AG08396 (cell line): ENCODE results near the gene MYL10.

Experiments
- DNase-seq: peaks from one replicate; pipeline ENCODE4 v3.0.0; 2012; ENCODE audit warnings: low spot score, mixed read lengths

The MYL10 gene

DNA sequence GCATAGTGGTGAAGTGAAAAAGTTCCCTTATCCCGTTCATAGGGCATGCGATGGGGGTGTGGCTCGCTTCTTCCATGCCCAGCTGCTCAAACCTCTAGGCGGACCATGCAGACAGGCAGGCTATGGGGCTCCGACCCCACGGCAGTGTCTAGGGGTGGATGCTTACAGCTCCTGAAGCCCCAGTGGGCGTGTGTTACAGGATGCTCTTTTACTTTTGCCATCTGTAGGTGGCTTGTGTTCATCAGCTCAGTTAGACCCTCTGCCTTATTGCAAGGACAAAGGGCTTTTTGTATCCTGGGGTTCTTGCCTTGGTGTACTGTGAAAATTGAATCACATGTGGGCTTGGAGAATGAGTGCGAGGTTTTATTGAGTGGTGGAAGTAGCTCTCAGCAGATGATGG, at the start of gene MYL10:
MYL10 (minus strand) TSS at position 126 of the 400 bp plus-strand sequence. CDS start 178 bp downstream, outside the sequence.
- no peak for DNase-seq

DNA sequence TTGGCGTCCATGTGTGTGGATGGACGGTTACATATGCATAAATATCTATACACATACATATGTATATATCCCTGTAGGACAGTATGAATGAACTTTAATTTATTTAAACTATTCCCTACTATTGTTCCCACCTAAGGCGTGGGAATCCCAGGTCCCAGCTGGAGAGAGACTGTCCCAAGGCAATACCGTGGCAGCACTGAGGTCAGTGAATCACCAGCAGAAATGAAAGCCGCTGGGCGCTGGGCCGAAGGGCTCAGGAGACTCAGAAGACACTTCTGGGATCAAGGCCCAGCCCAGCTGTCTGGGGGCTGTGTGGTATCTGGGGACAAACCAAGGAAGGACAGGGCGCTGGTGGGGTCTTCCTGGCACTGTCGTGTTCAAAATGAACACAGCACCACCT, 49.6 kb upstream of the MYL10 start:
- peak; percentile 38 for DNase-seq

DNA sequence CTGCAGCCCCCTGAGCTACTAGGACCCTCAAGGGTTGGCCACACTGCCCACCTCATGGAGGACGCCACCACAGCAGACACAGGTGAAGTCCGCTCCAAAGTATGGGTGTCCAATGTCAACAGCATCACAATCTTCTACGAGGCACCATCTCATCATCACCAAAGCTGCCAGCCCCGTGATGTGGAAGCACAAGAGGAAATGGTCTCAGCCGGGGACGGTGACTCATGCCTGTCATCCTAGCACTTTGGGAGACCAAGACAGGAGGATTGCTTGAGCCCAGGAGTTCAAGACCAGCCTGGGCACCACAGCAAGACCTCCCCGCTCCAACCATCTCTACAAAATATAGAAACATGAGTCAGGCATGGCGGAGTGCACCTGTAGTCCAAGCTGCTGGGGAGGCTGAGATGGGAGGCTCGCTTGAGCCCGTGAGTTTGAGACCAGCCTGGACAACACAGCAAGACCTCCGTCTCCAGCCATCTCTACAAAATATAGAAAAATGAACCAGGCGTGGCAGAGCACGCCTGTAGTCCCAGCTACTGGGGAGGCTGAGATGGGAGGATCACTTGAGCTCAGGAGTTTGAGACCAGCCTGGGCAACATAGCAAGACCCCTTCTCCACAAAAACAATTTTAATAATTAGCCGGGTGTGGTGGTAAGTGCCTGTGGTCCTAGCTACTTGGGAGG, 48.8 kb upstream of the MYL10 start:
- DNase-seq: no peak

- DNase-seq: no peak
Measured at GRCh38 chr7:101677391-101677790, 48.3 kb upstream of the MYL10 start.

GRCh38 chr7:101676956-101677355, 47.9 kb upstream of the MYL10 start:
- DNase-seq: no peak

DNA sequence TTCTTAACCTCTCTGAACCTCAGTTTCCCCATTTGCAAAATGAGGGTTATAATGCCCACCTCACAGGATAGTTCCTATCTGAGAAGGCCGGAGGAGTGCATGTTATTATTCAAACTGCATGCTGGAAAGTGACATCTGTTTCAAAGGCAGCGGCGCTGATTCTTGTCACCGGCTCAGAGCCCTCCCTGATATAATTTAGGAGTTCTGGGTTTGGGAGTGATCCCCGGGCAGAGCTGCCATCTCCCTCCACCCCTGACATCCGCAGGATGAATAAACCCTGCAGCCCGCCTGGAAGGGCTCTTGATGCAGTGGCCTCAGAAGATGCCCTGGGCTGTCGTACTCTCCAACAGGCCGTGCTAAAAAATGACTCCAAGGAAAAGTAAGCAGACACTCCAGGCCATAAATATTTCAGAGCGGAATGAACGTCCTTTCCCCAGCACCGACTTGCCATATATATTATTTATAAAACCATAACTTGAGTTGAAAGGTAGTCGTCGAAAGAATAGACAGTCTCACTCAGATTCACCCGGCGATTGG, 47.0 kb upstream of the MYL10 start:
- DNase-seq: no peak

GRCh38 chr7:101674439-101674838, 45.3 kb upstream of the MYL10 start:
- no peak for DNase-seq

- no peak for DNase-seq
Measured at GRCh38 chr7:101673951-101674350, 44.9 kb upstream of the MYL10 start.

GRCh38 chr7:101673315-101673714, 44.2 kb upstream of the MYL10 start:
- no peak for DNase-seq

- DNase-seq: no peak
Measured at GRCh38 chr7:101671371-101672356, 42.6 kb upstream of the MYL10 start.

DNA sequence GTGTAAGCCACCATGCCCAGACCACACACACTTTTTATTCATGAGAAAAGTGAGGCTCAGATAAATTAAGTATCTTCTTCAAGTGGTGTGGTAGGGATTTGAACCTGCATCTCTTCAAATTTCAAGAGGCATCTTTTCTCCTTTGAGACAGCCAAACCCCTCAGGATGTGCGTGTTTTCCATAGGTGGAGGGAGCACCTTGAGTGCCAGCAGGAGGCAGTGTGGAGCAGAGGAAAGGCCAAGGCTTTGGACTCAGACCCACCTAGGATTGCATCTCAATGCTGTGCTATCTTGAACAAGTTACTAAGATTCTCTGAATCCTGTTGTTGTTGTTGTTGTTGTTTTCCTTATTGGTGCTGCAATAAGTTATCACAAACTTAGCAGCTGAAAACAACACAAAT, 40.2 kb upstream of the MYL10 start:
- no peak for DNase-seq

GRCh38 chr7:101668726-101669125, 39.6 kb upstream of the MYL10 start:
- DNase-seq: no peak

DNA sequence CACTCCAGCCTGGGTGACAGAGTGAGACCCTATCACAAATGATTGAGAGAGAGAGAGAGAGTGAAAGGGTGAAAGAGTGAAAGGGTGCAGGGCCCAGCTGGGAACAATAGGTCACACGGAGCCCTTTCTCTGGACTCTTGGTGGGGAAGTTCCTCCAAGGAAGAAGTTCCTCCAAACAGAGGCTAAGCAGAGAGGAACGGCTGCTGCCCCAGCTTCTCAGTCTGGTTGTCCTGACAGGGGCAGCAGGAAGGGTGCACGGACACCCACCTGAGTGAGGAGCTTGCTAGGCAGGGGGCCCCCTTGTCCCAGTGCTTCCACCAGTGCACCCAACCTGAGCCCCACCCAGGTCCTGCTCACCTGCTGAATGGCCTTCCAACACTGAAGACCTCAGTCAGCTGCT, 38.8 kb upstream of the MYL10 start:
- no peak for DNase-seq

DNA sequence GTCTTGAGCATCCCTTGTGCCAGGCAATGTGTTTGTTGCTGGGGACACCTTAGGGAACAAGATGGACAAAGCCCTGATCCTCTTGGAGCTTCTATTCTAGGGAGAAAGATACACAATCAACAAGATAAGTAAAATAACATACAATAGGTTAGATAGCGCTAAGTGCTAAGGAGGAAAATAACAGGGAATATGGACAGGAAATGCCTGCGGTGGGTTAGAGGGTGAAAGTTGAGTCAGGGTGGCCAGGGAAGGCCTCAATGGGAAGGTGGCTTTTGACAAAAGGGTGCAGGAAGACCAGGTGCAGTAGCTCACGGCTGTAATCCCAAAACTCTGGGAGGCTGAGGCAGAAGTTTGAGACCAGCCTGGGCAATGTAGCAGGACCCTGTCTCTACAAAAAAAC, 38.3 kb upstream of the MYL10 start:
- DNase-seq: no peak

- no peak for DNase-seq
Measured at GRCh38 chr7:101666741-101667140, 37.6 kb upstream of the MYL10 start.

DNA sequence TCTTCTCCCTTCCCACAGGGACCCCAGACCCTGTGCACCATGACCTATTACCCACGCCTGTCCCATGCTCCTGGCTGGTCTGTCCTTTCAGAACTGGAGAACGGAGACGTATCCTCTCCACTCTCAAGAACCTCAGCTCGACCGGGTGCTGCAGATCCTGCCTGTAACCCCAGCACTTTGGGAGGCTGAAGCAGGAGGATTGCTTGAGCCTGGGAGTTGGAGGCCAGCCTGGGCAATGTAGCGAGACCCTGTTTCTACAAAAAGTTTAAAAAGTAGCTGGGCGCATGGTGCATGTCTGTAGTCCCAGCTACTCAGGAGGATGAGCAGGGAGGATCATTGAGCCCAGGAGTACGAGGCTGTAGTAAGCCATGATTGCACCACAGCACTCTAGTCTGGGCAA, 37.2 kb upstream of the MYL10 start:
- DNase-seq: no peak

DNA sequence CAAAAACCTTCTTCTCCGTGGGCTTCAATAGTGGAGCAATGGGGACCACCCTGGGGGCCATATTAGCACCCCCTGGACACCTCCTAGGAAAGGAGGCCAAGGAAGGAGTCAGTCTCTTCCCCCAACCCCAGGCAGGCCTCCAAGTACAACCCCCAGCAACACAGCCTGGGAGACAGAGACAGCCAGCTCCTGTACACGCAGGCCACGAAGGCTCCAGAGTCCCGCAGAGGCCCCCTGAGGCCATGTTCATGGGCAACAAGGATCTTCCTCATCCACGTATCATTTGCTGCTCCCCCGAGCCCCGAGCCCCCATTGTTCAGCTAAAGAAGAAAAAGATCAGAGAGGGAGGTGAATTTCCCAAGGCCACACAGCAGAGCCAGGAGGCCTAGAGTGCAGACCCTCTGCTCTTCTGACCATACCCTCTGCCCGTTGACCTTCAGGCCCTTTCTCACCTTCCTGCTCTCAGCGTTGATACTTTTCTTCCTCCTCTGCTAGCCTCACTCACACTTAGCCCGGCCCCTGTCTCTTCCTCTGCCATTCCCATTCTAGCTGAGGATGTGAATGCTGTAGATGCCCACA, 35.9 kb upstream of the MYL10 start:
- DNase-seq: no peak

DNA sequence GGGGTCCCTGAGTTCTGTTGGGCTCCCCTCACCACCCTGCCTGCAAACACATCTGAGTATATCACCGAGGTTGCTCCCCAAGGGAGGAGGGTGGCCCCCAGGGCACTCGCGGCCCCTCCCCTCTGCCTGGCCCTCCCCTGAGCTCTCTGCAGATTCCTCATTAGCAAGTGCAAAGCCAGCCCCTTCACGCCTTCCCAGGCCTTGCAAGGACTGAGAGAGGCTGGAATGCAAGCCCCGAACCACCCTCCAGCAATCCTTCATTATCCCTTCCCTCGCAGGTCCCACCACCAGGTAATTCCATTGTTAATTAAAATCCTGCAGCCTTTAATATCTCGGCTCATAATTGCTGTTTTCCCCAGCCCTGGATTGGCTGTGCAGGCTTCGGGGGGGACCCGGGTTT, 35.3 kb upstream of the MYL10 start:
- DNase-seq: no peak

DNA sequence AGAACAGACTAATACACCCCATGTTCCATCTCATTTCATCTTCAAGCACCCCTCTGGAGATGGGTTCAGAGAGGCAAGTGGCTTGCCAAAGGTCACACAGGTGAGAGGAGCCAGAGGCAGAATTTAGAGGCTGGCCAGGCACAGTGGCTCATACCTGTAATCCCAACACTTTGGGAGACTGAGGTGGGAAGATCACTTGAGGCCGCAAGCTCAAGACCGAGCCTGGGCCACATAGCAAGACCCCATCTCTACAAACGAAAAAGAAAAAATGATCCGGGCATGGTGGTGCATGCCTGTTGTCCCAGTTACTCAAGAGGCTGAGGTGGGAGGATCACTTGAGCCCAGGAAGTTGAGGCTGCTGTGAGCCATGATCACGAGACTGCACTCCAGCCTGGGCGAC, 34.7 kb upstream of the MYL10 start:
- no peak for DNase-seq

DNA sequence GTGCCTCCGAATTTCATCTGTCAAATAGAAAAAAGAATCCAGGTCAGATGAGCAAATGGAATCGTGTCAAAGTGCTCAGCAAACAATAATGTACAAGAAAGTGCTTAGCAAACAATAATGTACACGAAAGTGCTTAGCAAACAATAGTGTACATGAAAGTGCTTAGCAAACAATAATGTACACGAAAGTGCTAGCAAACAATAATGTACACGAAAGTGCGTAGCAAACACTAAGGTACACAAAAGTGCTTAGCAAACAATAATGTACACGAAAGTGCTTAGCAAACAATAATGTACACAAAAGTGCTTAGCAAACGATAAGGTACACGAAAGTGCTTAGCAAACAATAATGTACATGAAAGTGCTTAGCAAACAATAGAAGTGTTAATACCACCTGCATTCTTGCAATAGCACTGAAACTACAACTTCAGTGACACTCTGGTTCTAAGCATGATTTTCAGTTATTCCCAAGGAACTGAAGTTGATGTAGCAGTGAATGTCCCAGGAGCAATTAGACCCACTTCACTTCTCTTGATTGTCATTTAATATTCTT, 33.4 kb upstream of the MYL10 start:
- no peak for DNase-seq

- no peak for DNase-seq
Measured at GRCh38 chr7:101659706-101660105, 30.6 kb upstream of the MYL10 start.

- no peak for DNase-seq
Measured at GRCh38 chr7:101657171-101657570, 28.1 kb upstream of the MYL10 start.
